GM18519 (cell line): ENCODE measurements around the gene ZNF280B.
A peak's percentile ranks its signal among the peaks of the same experiment; 100 is the strongest.
"Not testable (repeated sequence)": the region's sequence is repeated elsewhere in the genome, so short reads cannot be mapped to it uniquely, and the experiment has no call there.

ENCODE experiments used
- ATAC-seq: cut with Tn5 transposase; IDR thresholded peaks from one replicate; pipeline ENCODE4 v1.9.1; 2021; ENCODE audit warnings: mild to moderate bottlenecking, moderate library complexity; ENCODE audit not compliant: unreplicated experiment, low FRiP score

Gene ZNF280B

DNA sequence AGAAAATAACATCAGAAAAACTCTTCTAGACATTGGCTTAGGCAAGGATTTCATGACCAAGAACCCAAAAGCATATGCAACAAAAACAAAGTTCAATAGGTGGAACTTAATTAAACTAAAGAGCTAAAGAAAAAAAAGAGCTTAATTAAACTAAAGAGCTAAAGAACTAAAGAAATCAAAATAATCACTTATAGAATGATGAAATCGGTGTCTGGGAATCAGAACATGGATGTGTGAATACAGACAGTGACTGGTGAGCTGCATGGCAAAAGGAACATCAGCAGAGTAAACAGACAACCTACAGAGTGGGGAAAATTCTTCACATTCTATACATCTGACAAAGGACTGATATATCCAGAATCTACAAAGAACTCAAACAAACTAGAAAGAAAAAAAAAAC lies 41.4 kb downstream of the ZNF280B start:
- ATAC-seq, result no peak

DNA sequence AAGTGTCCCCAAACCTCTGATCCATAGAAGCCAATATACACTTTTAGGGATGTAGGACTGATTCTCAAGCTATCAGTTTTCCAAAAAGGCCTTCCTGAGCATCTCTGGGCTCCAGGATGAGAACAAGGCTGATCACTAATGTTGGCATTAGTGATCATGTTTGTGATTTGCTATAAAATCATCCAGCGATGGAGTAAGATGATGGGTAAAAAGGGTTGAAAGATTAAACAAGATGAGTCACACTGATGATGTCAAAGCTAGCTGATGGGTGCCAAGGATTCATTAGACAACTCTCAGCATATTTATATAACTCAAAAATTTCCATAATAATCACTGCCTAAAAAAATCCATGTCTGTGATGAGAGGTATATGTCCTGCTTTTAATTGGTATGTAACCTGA lies 42.8 kb downstream of the ZNF280B start:
- ATAC-seq, result no peak

DNA sequence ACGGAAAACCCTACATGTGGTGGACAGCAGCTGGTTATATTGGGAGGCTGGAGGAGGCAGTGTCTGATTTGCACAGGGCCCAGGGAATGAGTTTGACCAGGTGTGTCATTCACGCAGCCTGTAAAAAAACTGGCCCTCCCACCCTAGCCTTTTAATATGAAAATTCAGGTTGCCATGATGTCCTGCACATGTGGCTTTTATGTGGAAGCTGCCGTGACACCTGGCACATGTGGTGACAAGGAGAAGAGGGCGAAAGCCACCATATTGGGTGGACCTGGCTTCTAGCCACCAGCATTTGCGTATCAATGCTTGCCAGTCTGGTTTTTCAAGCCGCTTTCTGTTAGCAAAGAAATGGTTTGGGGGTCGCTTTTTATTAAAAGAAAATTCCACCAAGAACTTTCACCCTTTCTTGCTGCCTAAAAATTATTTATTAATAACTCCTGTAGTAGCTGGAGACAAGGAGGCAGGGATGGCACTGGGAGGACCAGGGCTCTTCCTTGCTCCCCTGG lies 43.4 kb downstream of the ZNF280B start:
- ATAC-seq, result no peak

DNA sequence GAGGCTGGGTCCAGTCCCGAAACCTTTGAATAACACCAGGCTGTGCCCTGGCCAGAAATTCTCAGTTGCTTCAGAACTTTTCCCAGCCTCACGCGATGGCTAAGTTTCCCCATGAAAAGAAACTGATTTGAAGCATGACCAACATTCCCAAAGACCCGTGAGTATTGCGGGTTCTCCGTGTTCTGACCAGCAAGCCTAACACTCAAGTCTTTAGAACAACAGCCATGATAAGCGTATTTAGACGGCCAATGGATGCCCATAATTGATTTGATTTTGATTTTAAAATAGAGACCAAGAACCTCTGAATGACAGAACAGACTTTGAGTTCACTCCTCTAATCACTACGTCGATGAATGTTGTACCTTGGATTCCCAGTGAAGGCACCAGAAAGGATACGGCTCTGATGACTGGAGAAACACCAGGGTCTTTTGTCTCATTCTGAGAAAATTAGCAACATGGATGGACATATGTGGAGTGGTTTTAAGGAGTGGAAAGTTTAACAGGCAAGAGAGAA lies 43.9 kb downstream of the ZNF280B start:
- ATAC-seq, result no peak

DNA sequence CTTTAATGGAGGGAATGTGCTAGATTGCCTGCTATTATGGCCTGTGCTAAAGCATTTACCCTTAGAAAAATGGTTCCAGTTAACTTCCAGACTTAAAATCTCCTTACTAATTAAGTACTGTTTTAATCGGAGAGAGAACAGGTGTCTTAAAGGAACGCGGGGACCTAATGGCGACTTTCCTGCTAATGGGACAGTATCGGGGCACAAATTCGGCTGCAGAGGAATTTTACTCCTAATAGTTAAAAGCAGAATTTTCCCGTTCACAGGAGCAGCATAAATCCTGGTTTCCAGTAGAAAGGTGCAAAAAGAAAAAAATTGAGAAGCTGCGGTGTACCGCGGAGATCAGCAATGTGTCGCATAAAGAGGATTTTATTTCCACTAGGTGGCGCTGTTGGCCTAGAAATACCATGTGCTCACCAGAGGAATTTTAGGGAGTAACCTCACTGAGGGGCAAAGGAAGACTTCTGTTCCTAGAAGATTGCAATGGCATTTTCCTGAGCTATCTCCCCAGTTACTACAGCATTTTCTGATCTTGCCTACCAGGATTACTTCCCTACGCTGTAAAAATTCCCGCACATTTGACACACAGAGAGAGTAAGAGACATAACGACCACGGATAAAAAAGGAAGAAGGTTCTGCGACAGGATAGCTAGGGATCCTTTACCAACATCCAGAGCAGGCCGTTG lies 44.5 kb downstream of the ZNF280B start:
- no peak for ATAC-seq

DNA sequence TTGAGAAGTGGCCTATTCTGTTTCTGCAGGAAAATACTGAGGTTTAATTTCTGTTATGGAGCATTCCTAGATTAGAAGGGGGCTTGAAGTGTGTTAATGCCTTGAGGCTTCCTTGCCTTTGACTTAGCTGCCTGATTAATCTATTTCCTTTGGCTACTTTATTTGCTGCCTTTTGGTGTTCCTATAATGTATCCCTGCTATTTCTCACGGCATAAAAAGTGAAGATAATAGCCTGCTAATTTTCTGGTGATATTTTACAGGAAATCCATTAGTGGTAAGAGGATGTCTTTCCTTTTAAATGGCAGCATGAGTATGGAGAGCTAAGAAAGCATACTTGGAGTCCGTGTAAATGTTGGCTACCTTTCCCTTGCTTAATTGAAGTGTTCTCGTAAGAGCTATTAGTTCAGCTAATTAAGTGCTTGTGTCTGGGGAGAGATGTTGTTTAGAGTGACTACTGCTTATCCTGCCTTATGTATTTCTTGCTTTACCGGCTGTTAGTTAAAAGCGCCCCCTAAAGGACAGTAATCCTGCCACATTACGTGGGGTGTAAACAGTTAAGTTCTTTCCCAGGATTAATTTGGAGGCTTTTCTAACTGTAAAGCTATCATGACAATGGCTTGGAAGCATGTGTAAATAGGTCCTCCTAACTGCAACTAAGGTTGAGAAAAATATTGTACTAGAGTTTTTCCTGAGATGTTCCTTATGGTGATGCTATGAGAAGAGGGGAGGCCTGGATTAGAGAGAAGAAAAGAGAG lies 45.6 kb downstream of the ZNF280B start:
- no peak for ATAC-seq

DNA sequence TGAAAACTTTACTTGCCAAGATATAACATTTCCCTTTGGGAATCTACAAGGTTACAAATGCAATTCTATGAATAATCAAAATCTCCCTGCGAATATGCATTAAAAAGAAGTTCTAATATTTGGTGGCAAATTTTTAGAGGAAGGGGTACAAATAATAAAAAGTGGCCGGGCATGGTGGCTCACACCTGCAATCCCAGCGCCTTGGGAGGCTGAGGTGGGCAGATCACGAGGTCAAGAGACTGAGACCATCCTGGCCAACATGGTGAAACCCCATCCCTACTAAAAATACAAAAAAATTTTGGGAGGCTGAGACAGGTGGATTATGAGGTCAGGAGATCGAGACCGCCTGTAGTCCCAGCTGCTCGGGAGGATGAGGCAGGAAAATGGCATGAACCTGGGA lies 47.0 kb downstream of the ZNF280B start:
- no peak for ATAC-seq

DNA sequence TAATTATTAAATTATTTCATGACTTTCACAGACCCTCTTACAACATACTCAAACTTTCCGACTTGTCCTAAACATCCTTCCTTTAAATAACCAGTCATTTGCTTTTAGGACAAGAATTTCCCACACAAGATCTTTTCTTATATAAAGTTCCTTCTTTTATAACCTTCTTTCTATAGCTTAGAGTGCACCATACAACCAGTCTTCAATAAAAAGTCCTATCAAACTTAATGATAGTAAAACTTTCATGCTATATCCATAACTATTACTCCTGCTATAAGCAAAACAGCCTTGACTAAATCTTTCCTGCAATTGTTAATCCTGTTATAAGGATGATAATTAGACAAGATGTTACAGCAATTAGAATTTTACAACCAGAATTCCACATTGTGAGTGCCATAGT lies 47.4 kb downstream of the ZNF280B start:
- no peak for ATAC-seq

DNA sequence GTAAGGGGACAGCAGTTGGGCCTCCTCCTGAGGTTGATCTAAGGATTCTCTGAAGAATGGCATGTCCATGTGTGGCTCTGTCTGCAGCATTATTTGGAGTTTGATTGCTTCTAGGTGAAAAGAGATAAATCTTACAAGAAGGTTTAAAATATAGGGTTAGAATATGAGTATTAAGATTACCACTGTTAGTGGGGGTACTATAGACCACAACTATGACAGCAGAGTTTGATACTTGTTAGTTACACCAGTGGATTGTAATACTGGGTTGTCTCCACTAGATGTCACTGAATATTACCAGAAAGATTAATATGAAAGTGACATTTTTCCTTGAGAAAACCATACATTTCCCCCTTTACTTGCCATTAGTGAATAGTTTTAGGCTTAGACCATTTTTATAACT lies 47.9 kb downstream of the ZNF280B start:
- no peak for ATAC-seq

DNA sequence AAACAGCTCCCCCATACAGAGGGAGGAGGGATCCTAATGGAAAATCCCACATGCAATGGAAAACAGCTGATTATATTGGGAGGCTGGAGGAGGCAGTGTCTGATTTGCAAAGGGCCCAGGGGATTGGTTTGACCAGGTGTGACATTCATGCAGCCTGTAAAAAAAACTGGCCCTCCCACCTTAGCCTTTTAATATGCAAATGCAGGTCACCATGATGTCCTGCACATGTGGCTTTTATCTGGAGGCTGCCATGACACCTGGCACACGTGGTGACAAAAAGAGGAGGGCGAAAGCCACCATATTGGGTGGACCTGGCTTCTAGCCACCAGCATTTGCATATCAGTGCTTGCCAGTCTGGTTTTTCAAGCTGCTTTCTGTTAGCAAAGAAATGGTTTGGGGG lies 48.5 kb downstream of the ZNF280B start:
- ATAC-seq, result no peak

DNA sequence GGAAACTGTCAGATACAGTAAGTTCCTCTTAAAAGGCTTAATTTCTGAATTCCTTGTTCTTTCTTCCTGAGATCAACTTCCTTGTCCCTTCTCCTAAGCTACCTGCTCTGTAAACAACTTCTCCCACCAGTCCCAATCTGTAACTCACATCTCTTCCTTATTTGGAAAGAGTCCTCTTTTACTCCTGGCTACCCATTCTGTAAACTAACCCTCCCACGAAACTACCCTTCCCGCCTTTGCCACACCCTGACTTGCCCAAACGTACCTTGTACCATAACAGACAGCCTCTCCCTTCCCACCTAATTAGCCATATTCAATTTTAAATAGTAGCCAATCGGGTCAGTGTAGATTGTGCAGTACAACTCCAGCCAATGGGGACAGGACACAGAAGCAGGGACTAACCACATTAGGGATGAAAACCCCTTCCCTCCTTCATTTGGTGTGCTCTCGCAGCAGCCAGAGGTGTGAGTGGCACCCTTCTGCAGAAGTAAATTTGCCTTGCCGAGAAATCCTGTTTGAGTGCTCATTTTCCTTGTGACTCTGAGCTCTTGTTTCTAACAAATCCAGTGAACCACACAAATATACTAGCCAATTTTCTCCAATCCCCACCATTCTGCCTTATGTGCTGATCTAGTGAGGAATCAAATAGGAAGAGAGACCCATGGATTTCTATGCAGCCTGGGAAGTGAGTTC lies 49.5 kb downstream of the ZNF280B start:
- ATAC-seq, result no peak

DNA sequence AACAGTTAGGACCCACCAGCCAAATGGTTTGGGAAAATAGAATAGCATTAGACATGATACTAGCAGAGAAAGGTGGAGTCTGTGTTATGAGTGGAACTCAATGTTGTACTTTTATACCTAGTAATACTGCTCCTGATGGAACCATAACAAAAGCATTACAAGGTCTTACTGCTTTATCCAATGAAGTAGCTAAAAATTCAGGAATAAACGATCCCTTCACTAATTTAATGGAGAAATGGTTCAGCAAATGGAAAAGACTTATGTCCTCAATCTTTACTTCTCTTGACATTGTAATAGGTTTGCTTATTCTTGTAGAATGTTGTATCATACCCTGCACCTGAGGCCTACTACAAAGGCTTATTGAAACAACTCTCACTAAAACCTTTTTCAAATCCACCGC lies 50.2 kb downstream of the ZNF280B start:
- ATAC-seq, result no peak

DNA sequence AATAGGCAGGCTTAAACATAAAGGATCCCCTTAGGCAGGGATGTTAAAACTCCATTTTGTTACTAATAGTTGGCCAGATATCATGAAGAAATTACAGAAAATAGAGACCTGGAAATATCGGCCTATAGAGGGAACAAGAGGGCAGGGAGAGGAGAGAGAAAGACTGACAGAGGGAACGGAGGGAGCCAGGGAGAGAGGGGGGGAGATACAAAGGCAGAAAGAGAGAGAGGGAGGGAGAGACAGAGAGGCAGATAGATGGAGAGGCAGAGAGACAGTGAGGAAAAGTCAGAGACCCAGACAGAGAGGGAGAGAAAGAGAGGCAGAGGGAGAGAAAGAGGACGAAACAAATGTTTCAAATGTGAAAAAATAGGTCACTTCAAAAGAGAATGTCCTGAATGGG lies 53.5 kb downstream of the ZNF280B start:
- ATAC-seq, result no peak

DNA sequence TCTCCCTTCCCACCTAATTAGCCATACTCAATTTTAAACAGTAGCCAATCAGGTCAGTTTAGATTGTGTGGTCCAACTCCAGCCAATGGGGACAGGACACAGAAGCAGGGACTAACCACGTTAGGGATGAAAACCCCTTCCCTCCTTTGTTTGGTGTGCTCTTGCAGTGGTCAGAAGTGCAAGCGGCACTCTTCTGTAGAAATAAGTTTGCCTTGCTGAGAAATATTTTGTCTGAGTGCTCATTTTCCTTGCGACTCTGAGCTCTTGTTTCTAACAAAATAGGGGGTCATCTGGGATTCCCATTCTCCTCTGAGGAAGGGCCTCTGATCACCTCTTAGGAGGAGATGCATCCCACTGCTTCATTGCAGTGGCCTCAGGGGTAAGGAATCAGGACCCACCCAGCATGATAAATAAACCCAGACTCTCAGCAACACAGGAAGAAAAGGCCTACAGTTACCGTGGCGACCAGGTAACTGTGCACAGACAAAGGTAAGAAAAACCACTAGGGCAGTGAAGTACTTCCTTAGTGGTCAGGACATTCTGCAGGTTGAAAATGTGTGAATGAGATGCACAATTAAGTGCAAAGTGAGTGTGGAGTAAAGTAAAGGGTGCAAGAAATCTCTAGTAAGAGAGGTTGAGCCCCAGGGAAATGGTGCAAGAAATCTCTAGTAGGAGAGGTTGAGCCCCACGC lies 55.4 kb downstream of the ZNF280B start:
- no peak for ATAC-seq

DNA sequence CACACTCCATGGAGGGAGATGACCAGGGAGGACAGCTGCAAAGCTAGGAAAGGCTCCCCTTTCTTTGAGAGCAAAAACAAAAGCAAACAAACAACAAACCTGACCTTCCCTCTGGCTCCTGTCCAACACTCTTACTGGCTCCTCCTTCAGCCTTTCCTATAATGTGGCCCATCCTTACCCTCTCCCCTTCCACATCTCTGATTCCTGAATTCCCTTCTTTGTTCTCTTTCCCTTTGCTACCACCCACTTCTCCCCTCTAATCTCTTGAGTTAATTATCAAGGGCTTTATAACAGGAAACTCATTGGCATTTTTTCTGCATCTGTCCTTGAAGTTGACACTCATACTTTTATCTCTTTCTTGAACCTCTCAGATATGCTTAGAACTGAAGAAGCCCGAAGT lies 56.3 kb downstream of the ZNF280B start:
- ATAC-seq, result no peak

DNA sequence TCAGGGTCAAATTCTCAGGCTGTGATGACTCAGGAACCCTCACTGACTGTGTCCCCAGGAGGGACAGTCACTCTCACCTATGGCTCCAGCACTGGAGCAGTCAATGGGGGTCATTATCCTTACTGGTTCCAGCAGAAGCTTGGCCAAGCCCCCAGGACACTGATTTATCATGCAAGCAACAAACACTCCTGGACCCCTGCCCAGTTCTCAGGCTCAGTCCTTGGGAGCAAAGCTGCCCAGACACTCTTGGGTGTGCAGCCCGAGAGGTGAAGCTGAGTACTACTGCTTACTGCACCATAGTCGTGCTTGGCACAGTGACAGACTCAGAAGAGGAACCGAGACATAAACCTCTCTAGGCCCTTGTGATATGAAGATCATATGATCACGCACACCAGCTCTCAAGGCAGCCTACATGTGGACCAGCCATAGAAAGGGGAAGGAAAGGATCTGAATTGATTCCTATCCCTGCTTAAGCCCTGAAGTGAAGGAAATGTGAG lies 58.2 kb downstream of the ZNF280B start:
- peak; percentile 88 for ATAC-seq

DNA sequence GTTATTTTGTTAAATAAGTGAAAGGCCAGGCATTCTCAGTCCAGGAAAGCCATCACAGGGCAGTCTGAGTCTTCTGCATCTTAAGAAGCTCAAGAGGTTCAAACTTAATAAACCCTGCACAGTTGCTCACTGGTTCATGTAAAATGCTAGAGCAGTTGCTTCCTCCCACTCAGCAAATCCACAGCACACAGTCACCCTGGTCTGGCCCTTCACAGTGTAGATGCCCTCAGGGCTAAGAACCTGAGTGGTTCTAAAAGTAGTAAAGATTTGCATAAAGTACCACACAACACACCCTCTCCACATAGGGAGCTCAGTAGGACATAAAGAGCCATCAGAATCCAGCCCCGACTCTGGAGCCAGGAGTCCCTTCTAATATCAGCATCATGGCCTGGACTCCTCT lies 58.7 kb downstream of the ZNF280B start:
- no peak for ATAC-seq

DNA sequence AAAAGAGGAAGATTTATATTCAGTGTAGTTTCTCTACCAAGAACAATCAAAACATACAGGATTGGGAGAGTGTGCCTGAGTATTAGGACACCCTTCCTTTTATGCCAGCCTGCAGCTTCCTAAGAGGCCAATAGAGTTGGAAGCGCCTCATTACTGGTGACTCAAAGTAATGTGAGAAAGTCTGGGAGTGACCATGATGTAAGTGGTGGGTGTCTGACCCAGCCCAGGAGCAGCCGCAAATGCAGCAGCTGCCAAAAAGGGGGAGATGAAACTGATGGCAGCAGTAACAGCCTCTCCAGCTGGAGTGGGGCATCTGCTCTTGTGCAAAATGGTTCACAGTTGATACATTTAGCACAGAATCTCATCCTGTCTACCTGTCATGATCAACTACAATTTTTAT lies 62.0 kb downstream of the ZNF280B start:
- ATAC-seq, result no peak

DNA sequence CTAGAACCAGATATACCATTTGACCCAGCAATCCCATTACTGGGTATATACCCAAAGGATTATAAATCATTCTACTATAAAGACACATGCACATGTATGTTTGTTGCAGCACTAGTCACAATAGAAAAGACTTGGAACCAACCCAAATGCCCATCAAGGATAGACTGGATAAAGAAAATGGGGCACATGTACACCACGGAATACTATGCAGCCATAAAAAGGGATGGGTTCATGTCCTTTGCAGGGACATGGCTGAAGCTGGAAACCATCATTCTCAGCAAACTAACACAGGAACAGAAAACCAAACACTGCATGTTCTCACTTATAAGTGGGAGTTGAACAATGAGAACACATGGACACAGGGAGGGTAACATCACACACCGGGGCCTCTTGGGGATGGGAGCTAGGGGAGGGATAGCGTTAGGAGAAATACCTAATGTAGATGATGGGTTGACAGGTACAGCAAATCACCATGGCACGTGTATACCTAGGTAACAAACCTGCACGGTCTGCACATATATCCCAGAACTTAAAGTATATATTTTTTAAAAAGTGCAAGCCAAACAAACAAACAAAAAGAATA lies 64.4 kb downstream of the ZNF280B start:
- not testable (repeated sequence) for ATAC-seq
